Mucosa of rectum (tissue), 2 donors: Measurements from ENCODE around the gene SPON2.

Experiments used
- H3K27ac ChIP-seq, 2 donors: one replicate each; pipeline ENCODE4 v1.7.0; 2013; ENCODE audit warnings: inconsistent platforms in 2 of 2, low read depth in 2 of 2, low read length in 2 of 2
- H3K27me3 ChIP-seq, 2 donors: one replicate each; pipeline ENCODE4 v1.7.0; 2013; ENCODE audit warnings: low read length in 2 of 2; ENCODE audit not compliant: control insufficient read depth in 2 of 2, insufficient read depth in 2 of 2
- H3K36me3 ChIP-seq, 2 donors: one replicate each; pipeline ENCODE4 v1.7.0; 2013; ENCODE audit warnings: low read length in 2 of 2; ENCODE audit not compliant: control insufficient read depth in 2 of 2, insufficient read depth in 2 of 2
- H3K4me1 ChIP-seq, 2 donors: one replicate each; pipeline ENCODE4 v1.7.0; 2013; ENCODE audit warnings: low read length in 2 of 2, mild to moderate bottlenecking in 1 of 2; ENCODE audit not compliant: control insufficient read depth in 2 of 2, insufficient read depth in 2 of 2
- H3K4me3 ChIP-seq, 2 donors: one replicate each; pipeline ENCODE4 v1.7.0; 2013; ENCODE audit warnings: low read length in 2 of 2
- H3K9ac ChIP-seq, 2 donors: one replicate each; pipeline ENCODE4 v1.7.0; 2013; ENCODE audit warnings: low read length in 2 of 2, low read depth in 1 of 2, mild to moderate bottlenecking in 1 of 2
- H3K9me3 ChIP-seq, 2 donors: one replicate each; pipeline ENCODE4 v1.7.0; 2013; ENCODE audit warnings: low read length in 2 of 2; ENCODE audit not compliant: control insufficient read depth in 2 of 2
- donor health status: healthy.
- donor health status: Normal muscosa, but diverticular disease.

The SPON2 gene

DNA sequence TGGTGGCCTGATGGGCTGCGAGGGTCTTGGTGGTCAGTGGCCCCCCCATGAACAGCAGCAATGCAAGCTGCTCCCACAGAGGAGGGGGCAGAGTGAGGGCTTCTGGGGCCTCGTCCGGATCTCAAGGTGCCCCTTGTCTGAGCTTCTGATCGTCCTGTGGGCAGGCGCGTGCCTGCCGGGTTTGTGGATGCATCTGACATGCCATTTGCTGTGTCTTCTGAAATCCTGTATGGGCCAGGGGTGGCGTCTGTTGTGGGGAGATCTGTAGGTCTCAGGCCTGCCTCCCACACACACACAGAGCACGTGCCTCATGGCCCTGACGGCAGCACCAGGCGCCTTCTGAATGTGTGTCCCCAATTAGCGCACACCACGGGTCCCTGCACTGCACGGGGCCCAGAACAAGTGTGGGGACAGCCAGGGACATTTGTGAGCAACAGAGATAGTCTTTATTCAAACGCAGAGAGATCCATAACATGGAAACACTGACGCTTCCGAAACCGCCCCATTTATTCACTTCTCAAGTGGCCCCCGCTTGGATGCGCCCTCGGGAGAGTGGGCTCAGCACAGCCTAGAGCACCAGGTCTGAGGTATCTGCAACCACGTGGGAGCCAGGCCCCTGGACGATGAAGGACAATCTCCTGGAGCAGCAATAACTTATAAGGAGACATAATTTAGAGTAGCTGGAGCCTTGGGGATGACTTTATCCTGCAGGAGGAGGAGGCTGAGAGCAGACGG, 5.7 kb downstream of the SPON2 start:
- Histone ChIP-seq H3K36me3 (no peaks in the 10 kb centered on the region), H3K4me3 (peak overlapping the region; percentile 64 to 82), H3K4me1 (peaks cover 10 to 15% of the 10 kb centered on the region in 2 donors), H3K27ac (no peak overlapping the region), H3K9me3 (no peaks in the 10 kb centered on the region), H3K9ac (no peak overlapping the region), H3K27me3 (peaks cover 13 to 19% of the 10 kb centered on the region in 2 donors)

DNA sequence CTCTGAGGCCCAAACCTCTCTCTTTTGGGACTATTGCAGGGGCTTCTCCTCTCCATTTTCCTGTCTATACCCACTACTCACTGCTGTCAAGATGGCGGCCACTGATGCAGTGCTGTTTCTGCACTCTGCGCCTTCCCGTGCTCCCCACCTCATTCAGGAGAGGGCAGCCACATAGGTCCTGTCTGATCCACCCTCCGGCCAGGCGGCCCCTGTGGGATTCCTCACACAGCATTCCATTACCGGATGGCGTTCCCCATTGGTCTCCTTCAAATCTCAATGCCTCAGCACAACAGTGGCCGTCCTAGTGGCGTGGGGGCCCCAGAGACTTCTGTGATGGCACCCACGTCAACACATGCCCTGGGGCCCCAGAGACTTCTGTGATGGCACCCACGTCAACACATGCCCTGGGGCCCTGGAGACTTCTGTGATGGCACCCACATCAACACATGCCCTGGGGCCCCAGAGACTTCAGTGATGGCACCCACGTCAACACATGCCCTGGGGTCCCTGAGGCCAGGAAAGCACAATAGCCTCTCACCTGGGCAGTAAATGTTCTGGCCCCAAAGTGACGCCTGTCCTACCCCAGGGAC, 7.3 kb downstream of the SPON2 start:
- H3K9me3 ChIP-seq: no peaks in the 10 kb centered on the region
- H3K4me1 ChIP-seq: peaks cover 6 to 13% of the 10 kb centered on the region in 2 donors
- H3K9ac ChIP-seq: no peak overlapping the region
- H3K4me3 ChIP-seq: no peak overlapping the region
- H3K27ac ChIP-seq: no peak overlapping the region
- peaks cover 2 to 7% of the 10 kb centered on the region in 2 donors for H3K27me3 ChIP-seq
- no peaks in the 10 kb centered on the region for H3K36me3 ChIP-seq

DNA sequence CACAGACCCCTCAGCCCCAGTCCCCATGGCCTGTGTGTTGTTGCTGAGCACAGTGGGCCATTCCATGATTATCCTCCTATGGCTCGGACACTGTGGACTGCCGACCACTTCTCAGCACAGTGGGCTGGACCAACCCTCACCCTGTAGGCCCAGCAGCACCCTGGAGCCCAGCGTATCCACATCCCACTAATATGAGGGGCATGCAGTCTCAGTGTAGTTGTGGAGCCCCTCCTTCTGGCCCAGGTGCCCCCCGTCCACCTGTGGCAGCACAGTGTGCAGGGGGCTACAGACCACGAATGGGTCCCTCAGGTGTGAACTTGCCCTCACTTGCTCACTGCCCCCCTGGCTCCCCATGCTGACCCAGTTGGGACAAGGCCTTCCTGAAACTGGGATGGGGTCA, 7.9 kb downstream of the SPON2 start:
- peaks cover 0 to under 1% of the 10 kb centered on the region in 2 donors for H3K27me3 ChIP-seq
- H3K4me1 ChIP-seq: peaks cover 6 to 13% of the 10 kb centered on the region in 2 donors
- no peaks in the 10 kb centered on the region for H3K36me3 ChIP-seq
- no peak overlapping the region for H3K9ac ChIP-seq
- no peaks in the 10 kb centered on the region for H3K9me3 ChIP-seq
- H3K27ac ChIP-seq: no peak overlapping the region
- no peak overlapping the region for H3K4me3 ChIP-seq

DNA sequence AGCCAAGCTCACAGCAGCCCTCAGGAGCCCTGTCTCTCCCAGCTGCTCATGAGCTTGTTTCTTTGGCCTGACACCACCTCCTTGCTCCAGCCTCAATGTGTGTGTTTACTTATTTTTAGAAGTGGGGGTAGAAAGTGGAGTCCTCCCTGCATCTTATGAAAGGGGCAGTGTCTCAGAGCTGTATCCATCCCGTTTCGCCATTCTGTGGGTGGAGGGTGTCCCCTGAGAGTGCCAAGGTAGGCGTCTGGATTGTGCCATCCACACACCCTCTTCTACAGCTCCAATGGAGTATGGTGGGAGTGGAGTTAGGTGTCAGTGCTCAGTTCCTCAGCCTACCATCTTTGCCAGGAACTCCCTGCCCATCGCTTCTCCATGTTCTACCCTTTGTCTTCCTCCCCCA, 8.3 kb downstream of the SPON2 start:
- Histone ChIP-seq H3K4me1 (peaks cover 6 to 13% of the 10 kb centered on the region in 2 donors), H3K27ac (no peak overlapping the region), H3K4me3 (no peak overlapping the region), H3K36me3 (no peaks in the 10 kb centered on the region), H3K9ac (no peak overlapping the region), H3K27me3 (no peaks in the 10 kb centered on the region), H3K9me3 (no peaks in the 10 kb centered on the region)

DNA sequence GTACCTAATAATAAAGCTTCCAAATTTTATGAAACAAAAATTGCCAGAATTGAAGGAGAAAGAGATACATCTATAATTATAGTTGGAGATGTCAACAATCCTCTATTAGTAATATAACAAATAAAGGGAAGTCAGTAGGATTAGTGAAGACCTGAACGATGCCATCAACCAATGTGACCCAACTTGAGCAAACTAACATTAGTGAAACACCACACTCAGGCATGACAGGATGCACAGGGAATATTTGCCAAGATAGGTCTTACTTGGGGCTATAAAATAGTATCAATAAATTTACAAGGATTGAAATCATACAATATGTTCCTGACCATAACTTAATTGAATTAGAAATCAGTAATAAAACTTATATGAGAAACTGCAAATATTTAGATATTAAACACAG, 12.0 kb downstream of the SPON2 start:
- Histone ChIP-seq H3K9ac (no peak overlapping the region), H3K9me3 (peaks cover 5 to 6% of the 10 kb centered on the region in 2 donors), H3K4me3 (no peak overlapping the region), H3K36me3 (no peaks in the 10 kb centered on the region), H3K27me3 (peaks cover 0 to 2% of the 10 kb centered on the region in 2 donors), H3K4me1 (no peaks in the 10 kb centered on the region), H3K27ac (no peak overlapping the region)

DNA sequence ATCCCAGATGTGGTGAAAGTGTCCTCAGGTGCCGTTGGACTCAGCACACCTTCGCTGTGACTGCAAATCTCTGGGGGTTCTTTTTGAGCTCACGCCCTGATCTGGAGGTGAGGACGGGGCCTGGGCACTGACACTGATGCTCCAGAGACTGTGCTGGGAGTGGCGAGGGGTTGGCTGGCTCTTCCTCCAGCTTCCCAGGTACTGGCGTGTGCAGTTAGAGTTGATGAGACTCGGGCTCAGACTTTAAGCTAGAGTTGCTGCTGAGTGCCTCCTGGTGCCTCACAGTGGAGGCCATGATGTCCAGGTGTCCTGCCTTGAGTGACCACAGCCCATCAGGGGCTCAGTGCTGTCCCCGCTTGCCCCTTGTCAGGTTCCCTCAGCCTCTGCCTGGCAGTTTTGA, 16.3 kb downstream of the SPON2 start:
- Histone ChIP-seq H3K9ac (no peak overlapping the region), H3K9me3 (peaks cover 5 to 6% of the 10 kb centered on the region in 2 donors), H3K4me1 (peaks cover 3 to 5% of the 10 kb centered on the region in 2 donors), H3K27ac (no peak overlapping the region), H3K36me3 (no peaks in the 10 kb centered on the region), H3K4me3 (no peak overlapping the region), H3K27me3 (peaks cover 0 to 2% of the 10 kb centered on the region in 2 donors)

DNA sequence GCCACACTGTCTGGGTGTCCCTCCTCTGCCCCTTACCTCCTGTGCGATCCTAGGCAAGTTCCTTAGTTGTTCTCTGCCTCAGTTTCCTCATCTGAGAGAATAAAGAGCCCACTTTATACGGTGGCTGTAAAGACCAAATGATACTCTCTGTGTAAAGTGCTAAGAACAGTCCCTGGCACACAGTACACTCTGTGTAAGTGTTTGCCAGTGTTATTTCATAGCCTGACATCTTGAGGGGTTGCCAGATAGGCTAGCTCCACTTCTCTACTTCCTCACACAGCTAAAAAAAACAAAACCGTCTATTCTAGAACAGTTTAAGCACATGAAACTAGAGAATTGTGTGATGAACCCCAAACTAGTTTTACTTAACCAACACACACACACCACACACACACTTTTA, 17.1 kb downstream of the SPON2 start:
- H3K36me3 ChIP-seq: no peaks in the 10 kb centered on the region
- peaks cover 0 to 2% of the 10 kb centered on the region in 2 donors for H3K27me3 ChIP-seq
- H3K4me3 ChIP-seq: no peak overlapping the region
- no peak overlapping the region for H3K27ac ChIP-seq
- peaks cover 5 to 6% of the 10 kb centered on the region in 2 donors for H3K9me3 ChIP-seq
- H3K4me1 ChIP-seq: peaks cover 3 to 5% of the 10 kb centered on the region in 2 donors
- H3K9ac ChIP-seq: no peak overlapping the region

DNA sequence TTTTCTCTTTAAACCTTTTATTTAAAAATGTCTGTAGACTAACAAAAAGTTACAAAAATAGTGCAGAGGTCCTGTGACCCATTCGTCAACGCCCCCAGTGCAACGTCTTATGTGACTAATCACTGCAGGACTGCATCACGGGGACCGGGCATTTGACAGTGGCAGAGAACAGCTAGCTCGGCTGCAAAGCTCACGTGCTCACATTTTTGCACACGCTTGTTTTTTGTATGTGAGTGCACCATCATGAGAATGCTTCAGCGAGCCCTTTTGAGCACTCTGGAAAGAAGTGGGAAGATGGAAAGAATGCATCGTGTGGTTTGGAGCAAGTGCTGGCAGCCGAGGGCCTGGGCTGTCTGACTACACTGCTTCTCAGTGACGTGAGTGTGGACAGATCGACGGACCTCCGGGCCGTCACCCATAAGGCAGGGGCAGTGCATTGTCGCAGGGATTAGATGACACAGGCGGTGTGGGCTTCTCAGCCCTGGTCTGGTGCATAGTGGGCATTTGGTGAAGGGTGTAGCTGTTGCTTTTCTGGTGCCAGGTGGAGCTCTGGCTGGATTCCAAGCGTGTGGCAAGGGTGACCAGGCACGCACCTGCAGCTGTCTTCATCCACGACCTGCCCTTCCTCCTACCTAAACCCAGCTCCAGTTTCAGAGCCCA, 17.7 kb downstream of the SPON2 start:
- H3K4me1 ChIP-seq: peaks cover 3 to 5% of the 10 kb centered on the region in 2 donors
- H3K9ac ChIP-seq: no peak overlapping the region
- H3K4me3 ChIP-seq: peak overlapping the region in 1 of 2 donors; percentile 7
- H3K27ac ChIP-seq: no peak overlapping the region
- H3K36me3 ChIP-seq: no peaks in the 10 kb centered on the region
- peaks cover 5 to 6% of the 10 kb centered on the region in 2 donors for H3K9me3 ChIP-seq
- peaks cover 0 to 2% of the 10 kb centered on the region in 2 donors for H3K27me3 ChIP-seq

DNA sequence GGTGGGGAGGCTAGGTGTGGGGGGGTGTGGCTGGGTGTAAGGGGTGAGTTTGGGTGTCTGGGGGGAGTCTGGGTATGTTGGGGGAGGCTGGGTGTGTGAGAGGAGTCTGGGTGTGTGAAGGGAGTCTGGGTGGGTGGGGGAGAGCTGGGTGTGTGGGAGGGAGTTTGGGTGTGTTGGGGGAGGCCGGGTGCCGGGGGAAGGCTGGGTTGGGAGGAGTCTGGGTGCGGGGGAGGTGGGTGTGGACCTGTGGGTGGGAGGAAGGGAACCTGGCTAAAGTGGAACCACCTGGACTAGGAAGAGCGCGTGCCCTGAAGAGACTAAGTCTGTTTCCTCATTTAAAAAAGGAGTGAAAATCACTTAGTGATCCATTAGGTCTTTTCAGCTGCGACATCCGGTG, 18.3 kb downstream of the SPON2 start:
- H3K27me3 ChIP-seq: peaks cover 0 to 2% of the 10 kb centered on the region in 2 donors
- peaks cover 3 to 5% of the 10 kb centered on the region in 2 donors for H3K4me1 ChIP-seq
- H3K4me3 ChIP-seq: no peak overlapping the region
- no peak overlapping the region for H3K9ac ChIP-seq
- no peaks in the 10 kb centered on the region for H3K36me3 ChIP-seq
- H3K9me3 ChIP-seq: peaks cover 5 to 6% of the 10 kb centered on the region in 2 donors
- no peak overlapping the region for H3K27ac ChIP-seq

DNA sequence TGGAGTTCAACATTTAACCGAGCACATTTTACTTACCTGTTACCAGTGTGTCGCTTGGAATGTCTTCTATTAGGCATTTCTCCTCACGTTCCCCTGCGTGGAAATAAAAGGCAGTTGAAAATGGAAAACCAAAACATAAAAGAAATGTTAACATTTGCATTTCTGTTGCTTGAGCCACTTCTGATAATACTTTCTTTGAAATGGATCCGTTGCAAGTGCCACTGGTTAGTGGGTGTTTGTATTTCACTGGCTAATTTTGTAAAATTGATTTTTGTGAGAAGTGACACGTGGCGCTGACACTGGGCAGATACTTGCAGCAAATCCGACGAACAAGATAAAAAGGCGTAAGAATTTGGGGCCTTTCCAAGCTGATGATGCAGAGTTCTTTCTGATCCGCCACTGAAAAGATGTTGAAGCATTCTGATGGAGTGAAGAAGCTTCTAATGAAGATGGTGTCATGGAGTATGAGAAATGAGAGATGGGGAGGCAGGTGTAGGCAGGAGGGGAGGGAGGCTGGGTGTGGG, 18.8 kb downstream of the SPON2 start:
- Histone ChIP-seq H3K9ac (no peak overlapping the region), H3K27me3 (peaks cover 0 to 2% of the 10 kb centered on the region in 2 donors), H3K4me1 (peaks cover 3 to 5% of the 10 kb centered on the region in 2 donors), H3K27ac (no peak overlapping the region), H3K36me3 (no peaks in the 10 kb centered on the region), H3K9me3 (peaks cover 5 to 6% of the 10 kb centered on the region in 2 donors), H3K4me3 (no peak overlapping the region)
